ENCODE measurements around the gene GREB1L.

The GREB1L gene

GRCh38 chr18:21513292-21513691, 271.3 kb downstream of the GREB1L start:
- TF ChIP-seq CTCF (IDR thresholded peaks at IDR 0.05; ENCODE audit: borderline replicate concordance, control extremely low read depth, extremely low read depth, insufficient read depth, missing control alignments), result no peak
- in situ Hi-C loops (cut with MboI; ENCODE audit: low sequenced_read_pairs, unreplicated experiment), result loop anchor here (25.0 kb wide), 1 partner anchor 449 kb away; no protein-coding TSS in a partner anchor

GRCh38 chr18:21513741-21514140, 271.7 kb downstream of the GREB1L start:
- TF ChIP-seq CTCF (IDR thresholded peaks at IDR 0.05; ENCODE audit: borderline replicate concordance, control extremely low read depth, extremely low read depth, insufficient read depth, missing control alignments), result no peak
- DNase-seq (ENCODE audit: low spot score), result no peak
- in situ Hi-C loops (cut with MboI; ENCODE audit: low sequenced_read_pairs, unreplicated experiment), result loop anchor here (25.0 kb wide), 1 partner anchor 449 kb away; no protein-coding TSS in a partner anchor

More at GRCh38 chr18:21513292-21513691, 271.3 kb downstream of the GREB1L start:
- DNase-seq (ENCODE audit: low spot score), result no peak

GRCh38 chr18:21522530-21522929, 280.5 kb downstream of the GREB1L start:
- no peak for DNase-seq (ENCODE audit: low spot score)
- in situ Hi-C loops (cut with MboI; ENCODE audit: low sequenced_read_pairs, unreplicated experiment), result loop anchor here (25.0 kb wide), 1 partner anchor 440 kb away; no protein-coding TSS in a partner anchor
- no peak for TF ChIP-seq CTCF (IDR thresholded peaks at IDR 0.05; ENCODE audit: borderline replicate concordance, control extremely low read depth, extremely low read depth, insufficient read depth, missing control alignments)

GRCh38 chr18:21525916-21526315, 283.9 kb downstream of the GREB1L start:
- in situ Hi-C loops (cut with MboI; ENCODE audit: low sequenced_read_pairs, unreplicated experiment), result no loop called here
- DNase-seq (ENCODE audit: low spot score), result no peak
- no peak for TF ChIP-seq CTCF (IDR thresholded peaks at IDR 0.05; ENCODE audit: borderline replicate concordance, control extremely low read depth, extremely low read depth, insufficient read depth, missing control alignments)

- no peak for DNase-seq (ENCODE audit: low spot score)
- in situ Hi-C loops (cut with MboI; ENCODE audit: low sequenced_read_pairs, unreplicated experiment), result no loop called here
- TF ChIP-seq CTCF (IDR thresholded peaks at IDR 0.05; ENCODE audit: borderline replicate concordance, control extremely low read depth, extremely low read depth, insufficient read depth, missing control alignments), result no peak
Observed at GRCh38 chr18:21526463-21526862, 284.4 kb downstream of the GREB1L start.

- DNase-seq (ENCODE audit: low spot score), result no peak
- in situ Hi-C loops (cut with MboI; ENCODE audit: low sequenced_read_pairs, unreplicated experiment), result no loop called here
- no peak for TF ChIP-seq CTCF (IDR thresholded peaks at IDR 0.05; ENCODE audit: borderline replicate concordance, control extremely low read depth, extremely low read depth, insufficient read depth, missing control alignments)
Observed at GRCh38 chr18:21534327-21534726, 292.3 kb downstream of the GREB1L start.

Measured in GM13976 (cell line).